CD1c-positive myeloid dendritic cell (primary cell): ENCODE data around the gene HNRNPL.
"Not testable (repeated sequence)": the region's sequence is repeated elsewhere in the genome, so short reads cannot be mapped to it uniquely, and the experiment has no call there.

Source experiments
- DNase-seq: peaks from one replicate; pipeline ENCODE4 v3.0.0-alpha.2; 2016; ENCODE audit errors: extremely low spot score

Gene HNRNPL

DNA sequence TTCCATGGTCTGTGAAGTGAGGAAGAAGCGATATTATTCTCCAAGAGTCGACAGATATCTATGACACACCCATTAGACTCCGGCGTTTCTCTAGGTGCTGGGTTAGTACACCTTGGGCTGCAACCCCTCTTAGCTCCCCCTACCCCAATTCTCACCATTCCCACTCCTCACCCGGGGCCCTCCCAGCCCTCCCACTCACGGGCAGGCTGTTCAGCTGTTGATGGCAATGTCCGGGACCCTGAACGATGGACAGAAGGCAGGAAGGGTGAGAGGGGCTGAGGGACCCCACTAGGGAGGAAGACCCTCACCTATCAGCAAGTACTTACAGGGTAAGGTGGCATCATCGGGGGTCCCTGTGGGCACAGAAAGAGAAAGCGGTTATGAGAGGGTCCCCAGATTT lies 46.2 kb downstream of the HNRNPL start:
- no peak for DNase-seq

- no peak for DNase-seq
These were observed 48.3 kb downstream of the HNRNPL start for GRCh38 chr19:38801359-38802095.

DNA sequence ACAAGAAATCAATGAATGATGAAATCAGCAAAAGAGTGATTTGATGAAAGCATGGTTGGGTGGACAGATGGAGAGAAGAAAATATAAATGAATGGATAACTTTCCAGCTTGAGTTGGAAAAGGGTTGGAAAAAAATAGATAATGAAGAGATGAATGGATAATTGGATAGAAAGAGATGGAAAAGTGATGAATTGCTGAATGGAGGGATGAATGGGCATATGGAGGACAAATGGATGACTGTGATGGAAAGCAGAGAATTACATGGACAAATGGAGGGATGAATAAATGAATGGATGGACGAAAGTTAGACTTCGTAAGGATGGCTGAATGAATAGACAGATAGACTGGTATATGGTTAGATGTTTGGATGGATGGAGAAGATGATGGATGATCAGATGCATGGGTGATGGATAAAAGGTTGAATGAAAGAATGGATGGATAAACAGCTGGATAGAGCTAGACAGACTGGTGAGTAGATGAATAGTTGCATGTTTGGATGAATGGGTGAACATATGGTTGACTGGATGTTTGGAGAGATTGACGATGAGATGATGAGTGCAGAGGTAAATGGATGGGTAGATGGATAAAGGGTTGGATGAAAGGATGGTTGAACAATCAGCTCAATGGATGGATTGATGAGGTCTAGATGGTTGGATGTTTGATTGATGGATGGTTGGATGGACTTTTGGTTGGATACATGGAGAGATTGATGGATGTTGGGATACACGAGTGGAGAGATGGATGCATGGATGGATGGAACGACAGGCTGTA lies 49.0 kb downstream of the HNRNPL start:
- DNase-seq, result no peak

- no peak for DNase-seq
These were observed 50.7 kb downstream of the HNRNPL start for GRCh38 chr19:38799104-38799503.

DNA sequence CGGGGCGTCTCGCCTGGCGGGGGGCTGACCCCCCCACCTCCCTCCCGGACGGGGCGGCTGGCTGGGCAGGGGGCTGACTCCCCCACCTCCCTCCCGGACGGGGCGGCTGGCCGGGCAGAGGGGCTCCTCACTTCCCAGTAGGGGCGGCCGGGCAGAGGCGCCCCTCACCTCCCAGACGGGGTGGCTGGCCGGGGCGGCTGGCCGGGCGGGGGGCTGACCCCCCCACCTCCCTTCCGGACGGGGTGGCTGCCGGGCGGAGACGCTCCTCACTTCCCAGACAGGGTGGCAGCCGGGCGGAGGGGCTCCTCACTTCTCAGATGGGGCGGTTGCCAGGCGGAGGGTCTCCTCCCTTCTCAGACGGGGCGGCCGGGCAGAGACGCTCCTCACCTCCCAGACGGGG lies 52.0 kb downstream of the HNRNPL start:
- DNase-seq, result not testable (repeated sequence)

- no peak for DNase-seq
These were observed 53.6 kb downstream of the HNRNPL start for GRCh38 chr19:38796154-38796553.

DNA sequence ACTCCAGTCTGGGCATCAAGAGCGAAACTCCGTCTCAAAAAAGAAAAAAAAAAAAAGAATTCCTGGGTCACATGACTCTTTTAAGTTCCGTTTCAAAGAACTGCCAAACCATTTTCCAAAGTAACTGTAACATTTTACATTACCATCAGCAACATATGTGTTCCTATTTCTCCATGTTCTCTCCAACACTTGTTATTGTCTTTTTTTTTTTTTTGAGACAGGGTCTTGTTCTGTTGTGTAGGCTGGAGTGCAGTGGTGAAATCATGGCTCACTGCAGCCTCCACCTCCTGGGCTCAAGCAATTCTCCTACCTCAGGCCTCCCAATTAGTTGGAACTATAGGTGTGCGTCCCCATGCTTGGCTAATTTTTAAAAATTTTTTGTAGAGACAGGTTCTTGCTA lies 54.2 kb downstream of the HNRNPL start:
- DNase-seq, result no peak

DNA sequence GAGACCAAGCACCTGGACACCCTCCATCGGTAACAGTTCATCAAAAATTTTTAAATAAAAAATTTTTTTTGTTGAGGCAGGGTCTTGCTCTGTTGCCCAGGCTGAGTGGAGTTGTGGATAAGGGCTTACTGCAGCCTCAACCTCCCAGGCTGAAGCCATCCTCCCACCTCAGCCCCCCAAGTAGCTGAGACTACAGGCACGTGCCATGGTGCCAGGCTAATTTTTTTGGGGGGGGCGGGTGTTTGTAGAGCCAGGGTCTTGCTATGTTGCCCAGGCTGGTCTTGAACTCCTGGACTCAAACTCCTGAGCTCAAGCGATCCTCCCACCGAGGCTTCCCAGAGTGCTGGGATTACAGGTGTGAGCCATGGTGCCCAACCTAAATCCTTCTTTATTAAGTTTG lies 56.1 kb downstream of the HNRNPL start:
- no peak for DNase-seq

DNA sequence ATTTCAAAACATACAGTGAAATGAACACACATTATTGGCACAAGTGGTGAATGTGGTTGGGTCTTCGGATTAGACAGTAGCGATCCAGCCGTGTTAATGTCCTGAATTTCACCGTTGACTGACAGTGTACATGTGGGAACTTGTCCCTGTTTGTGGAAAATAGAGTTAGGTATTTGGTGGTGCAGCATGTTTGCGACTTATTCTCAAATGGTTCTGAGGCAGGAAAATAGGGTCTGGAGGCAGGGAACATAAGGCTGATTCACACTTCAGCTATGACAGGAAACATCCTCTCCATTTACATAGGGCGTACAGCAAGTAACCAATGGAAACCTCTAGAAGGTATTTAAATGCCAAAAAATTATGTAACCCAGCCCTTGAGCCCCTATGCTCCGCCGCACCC lies 56.6 kb downstream of the HNRNPL start:
- DNase-seq, result no peak

GRCh38 chr19:38792250-38793111 lies 57.3 kb downstream of the HNRNPL start:
- peak; percentile 46 for DNase-seq

GRCh38 chr19:38791451-38792064 lies 58.2 kb downstream of the HNRNPL start:
- not testable (repeated sequence) for DNase-seq

- DNase-seq, result not testable (repeated sequence)
These were observed 59.0 kb downstream of the HNRNPL start for GRCh38 chr19:38790507-38791403.

- no peak for DNase-seq
These were observed 61.1 kb downstream of the HNRNPL start, which contains the start of gene LGALS7B for GRCh38 chr19:38788478-38789243. LGALS7B (plus strand) TSS chr19:38789200; CDS start chr19:38789227, 27 bp downstream.

DNA sequence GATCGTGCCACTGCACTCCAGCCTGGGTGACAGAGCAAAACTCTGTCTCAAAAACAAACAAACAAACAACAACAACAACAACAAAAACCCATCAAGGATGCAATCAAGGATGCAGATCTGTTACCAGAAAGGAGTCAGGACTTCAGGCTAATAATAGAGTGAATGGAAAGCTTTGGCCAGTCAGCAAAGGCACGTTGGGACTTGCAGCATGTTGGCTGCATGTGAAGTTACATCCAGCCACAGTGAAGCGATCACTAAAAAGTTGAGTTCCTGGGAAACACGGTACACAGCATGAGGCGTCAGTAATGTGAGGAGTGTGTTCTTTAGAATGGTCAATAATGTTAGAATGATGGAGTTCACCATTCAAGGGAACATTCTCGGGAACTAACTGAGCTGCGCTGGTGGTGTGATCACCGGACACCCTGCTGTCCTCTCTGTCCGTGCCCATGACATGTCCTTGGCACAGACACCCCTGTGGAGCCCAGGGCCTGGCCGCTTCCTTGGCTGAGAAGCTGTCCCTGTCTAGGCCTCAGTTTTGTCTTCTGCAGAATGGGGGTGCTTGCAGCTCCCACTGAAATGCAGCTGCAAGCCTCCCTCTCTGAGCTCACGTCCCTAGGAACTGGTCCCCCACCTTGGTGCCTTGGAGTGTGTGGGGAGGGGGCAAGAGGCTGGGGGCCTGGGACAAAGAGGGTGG lies 63.1 kb downstream of the HNRNPL start:
- no peak for DNase-seq
